Tibial artery (tissue), 4 donors: ENCODE data around the gene MEG3.

Experiments used
- DNase-seq, 2 donors: peaks; one replicate each; pipeline ENCODE4 v3.0.0-alpha.2; 2019
- H3K27ac ChIP-seq, 2 donors: fragments of 200-600 bp; sonication (generic) in 1 of 2; 1 replicate in 1 of 2; 2 replicates in 1 of 2; pipeline ENCODE4 v1.5.1; 2018 to 2019; ENCODE audit warnings: mild to moderate bottlenecking in 1 of 2
- H3K27me3 ChIP-seq, 2 donors: fragments of 200-600 bp; sonication (generic) in 1 of 2; one replicate each; pipeline versions ENCODE4 v1.5.1 to v1.6.0; 2016 to 2019
- H3K36me3 ChIP-seq, 3 donors: fragments of 200-600 bp; sonication (generic) in 2 of 3; one replicate each; pipeline ENCODE4 v1.5.1; 2016 to 2019; ENCODE audit warnings: mild to moderate bottlenecking in 2 of 3
- H3K4me1 ChIP-seq, 4 donors: fragments of 200-600 bp; sonication (generic) in 2 of 4; 1 replicate in 3 of 4; 2 replicates in 1 of 4; pipeline ENCODE4 v1.5.1; 2016 to 2019
- H3K4me3 ChIP-seq, 2 donors: fragments of 200-600 bp; sonication (generic) in 1 of 2; 1 replicate in 1 of 2; 2 replicates in 1 of 2; pipeline ENCODE4 v1.5.1; 2018 to 2019; ENCODE audit warnings: mild to moderate bottlenecking in 2 of 2
- H3K9me3 ChIP-seq, 3 donors: fragments of 200-600 bp; sonication (generic) in 1 of 3; one replicate each; pipeline ENCODE4 v1.5.1; 2016 to 2019
- intact Hi-C: fragments of 100-400 bp; cut with DNase I; formaldehyde crosslinking; loops from one replicate; pipeline ENCODE4 v1.15.0; 2023; ENCODE audit warnings: low total_unique reads
- TF ChIP-seq, protein P1 (sequence below), 2 experiments: fragments of 200-600 bp in 1 of 2; fragments of 450-650 bp in 1 of 2; IDR thresholded peaks; one replicate each; pipeline ENCODE4 v1.5.1; 2017 to 2019; ENCODE audit warnings: antibody characterized with exemption in 2 of 2, mild to moderate bottlenecking in 1 of 2, moderate library complexity in 1 of 2

The MEG3 gene

DNA sequence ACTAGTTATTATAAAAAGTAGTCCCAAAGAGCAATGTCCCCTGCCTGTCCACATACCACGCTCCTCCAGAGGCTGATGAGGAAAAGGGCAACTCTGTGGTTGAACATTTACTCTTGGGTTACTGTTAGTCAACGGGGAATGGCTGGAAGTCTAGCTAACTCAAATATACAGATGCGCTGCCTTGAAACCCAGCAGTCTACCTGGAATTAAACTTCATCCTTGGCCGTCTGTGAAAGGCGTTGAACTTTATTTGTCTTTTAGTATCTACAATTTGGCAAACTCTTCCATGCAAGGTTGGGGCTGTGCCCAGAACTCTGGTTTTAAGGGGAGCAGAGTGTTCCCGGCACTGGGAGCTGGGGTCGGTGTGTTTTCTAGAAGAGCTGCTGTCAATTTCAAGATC is 3.9 kb upstream of the MEG3 start:
- intact Hi-C loops, result no loop called here
- H3K36me3 ChIP-seq, result no peaks in the 10 kb centered on the region
- H3K27ac ChIP-seq, result no peak overlapping the region
- H3K9me3 ChIP-seq, result no peaks in the 10 kb centered on the region
- peaks cover 0 to 38% of the 10 kb centered on the region in 2 donors for H3K27me3 ChIP-seq
- H3K4me1 ChIP-seq, result no peaks in the 10 kb centered on the region
- no peak for DNase-seq
- TF ChIP-seq, protein P1, sequence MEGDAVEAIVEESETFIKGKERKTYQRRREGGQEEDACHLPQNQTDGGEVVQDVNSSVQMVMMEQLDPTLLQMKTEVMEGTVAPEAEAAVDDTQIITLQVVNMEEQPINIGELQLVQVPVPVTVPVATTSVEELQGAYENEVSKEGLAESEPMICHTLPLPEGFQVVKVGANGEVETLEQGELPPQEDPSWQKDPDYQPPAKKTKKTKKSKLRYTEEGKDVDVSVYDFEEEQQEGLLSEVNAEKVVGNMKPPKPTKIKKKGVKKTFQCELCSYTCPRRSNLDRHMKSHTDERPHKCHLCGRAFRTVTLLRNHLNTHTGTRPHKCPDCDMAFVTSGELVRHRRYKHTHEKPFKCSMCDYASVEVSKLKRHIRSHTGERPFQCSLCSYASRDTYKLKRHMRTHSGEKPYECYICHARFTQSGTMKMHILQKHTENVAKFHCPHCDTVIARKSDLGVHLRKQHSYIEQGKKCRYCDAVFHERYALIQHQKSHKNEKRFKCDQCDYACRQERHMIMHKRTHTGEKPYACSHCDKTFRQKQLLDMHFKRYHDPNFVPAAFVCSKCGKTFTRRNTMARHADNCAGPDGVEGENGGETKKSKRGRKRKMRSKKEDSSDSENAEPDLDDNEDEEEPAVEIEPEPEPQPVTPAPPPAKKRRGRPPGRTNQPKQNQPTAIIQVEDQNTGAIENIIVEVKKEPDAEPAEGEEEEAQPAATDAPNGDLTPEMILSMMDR (IDR thresholded peaks at IDR 0.05), result no peak
- no peak overlapping the region for H3K4me3 ChIP-seq

DNA sequence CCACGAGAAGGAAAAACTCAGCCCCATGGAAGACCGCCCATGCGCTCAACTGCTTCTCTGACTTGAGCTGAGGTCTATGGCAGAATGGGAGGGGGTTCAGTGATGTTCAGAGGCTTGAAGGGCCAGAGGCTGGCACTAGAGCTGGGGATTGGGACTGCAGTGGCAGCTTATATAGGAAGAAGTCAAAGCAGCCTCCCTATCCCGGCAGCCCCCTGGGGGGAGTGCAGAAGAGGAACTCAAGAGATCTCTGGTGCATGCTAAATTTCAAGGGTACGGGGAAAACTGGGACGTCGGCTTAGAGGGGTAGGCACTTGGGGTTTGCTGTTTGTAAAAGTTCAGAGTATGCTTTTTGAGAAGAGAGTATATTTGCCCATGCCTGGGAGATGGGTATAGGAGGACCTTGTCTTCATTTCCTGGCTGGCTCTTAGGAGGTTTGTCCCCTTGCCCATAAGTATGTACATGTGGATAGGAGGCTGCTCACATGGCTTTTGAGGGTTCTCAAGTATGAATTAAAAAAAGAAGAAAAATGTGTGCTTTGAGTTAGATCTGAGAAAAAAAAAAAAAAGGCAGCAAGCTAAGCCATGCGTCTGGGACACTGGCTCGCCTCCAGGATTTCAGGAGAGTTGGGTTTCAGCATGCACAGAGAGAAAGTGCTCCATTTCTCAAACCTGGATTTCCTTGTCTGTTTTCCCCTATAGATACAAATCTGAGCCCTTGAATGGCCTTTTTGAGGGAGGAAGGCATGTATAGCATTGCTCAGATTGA is 3.2 kb upstream of the MEG3 start:
- TF ChIP-seq, protein P1 (IDR thresholded peaks at IDR 0.05), result no peak
- DNase-seq, result no peak
- Histone ChIP-seq H3K9me3 (peaks cover 0 to under 1% (median 0%) of the 10 kb centered on the region in 3 donors), H3K36me3 (no peaks in the 10 kb centered on the region), H3K4me1 (no peaks in the 10 kb centered on the region), H3K4me3 (no peak overlapping the region), H3K27ac (no peak overlapping the region), H3K27me3 (peaks cover 0 to 45% of the 10 kb centered on the region in 2 donors)
- intact Hi-C loops, result no loop called here

DNA sequence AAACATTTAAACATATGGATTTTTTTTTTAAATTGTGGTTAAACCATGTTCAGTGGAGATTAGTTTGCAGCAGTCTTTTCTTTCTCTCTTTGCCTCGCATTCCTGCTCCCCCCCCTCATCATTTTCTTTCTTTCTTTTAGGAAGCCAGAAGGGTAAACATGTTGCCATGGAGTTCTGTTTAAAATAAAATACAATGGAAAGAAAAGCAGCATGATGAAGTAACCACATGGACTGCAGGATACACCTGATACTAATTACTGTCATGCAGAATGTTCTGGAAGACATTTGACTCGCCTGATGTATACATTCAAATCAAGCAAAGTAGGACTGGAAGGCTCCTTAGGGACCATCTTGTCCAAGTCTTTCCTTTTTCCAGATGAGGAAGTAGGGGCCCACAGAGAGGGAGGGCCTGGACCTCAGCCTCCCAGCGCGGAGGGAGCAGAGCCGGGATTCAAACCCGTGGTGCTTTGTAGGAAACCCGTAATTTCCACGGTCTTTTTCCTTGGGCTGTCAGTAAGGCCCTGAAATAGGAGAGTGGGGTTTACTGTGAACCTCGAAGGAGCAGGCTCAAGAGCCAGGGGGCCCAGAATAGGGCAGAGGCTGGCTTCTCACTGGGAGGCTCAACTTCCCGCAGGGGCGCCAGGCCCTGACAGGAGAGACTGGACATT is 2.4 kb upstream of the MEG3 start:
- intact Hi-C loops, result no loop called here
- no peak for DNase-seq
- peaks cover 0 to 51% of the 10 kb centered on the region in 2 donors for H3K27me3 ChIP-seq

DNA sequence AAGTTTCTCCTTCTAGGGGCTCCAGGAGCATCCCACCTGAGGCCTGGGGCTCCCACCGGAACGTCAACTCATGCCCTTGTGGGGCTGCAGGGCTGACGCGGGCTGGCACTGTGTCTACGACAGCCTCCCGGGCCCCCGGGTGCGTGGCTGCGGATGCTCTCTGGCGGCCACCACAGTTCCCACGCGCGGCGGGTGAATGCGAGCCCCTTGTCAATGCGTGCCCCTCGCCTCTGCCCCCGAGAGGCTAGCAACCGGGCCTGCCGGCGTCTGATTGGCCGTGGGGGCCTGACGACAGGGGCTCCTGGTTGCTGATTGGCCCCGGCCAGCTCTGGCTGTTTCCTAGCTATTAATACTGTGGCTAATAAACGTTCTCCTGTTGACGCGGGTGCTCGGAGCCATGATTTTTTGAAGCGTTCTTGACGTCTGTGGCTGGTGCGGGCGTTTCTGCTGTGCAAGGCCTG is 1.8 kb upstream of the MEG3 start:
- intact Hi-C loops, result no loop called here
- peak in 1 of 2 donors; percentile 36 for DNase-seq
- peaks cover 0 to 6% (median 0%) of the 10 kb centered on the region in 3 donors for H3K9me3 ChIP-seq
- H3K4me3 ChIP-seq, result no peak overlapping the region
- no peak overlapping the region for H3K27ac ChIP-seq
- no peaks in the 10 kb centered on the region for H3K4me1 ChIP-seq
- TF ChIP-seq, protein P1 (IDR thresholded peaks at IDR 0.05), result no peak
- no peaks in the 10 kb centered on the region for H3K36me3 ChIP-seq
- peaks cover 0 to 57% of the 10 kb centered on the region in 2 donors for H3K27me3 ChIP-seq

More for the DNA sequence above, 2.4 kb upstream of the MEG3 start:
- TF ChIP-seq, protein P1 (IDR thresholded peaks at IDR 0.05), result no peak
- Histone ChIP-seq H3K4me1 (no peaks in the 10 kb centered on the region), H3K27ac (no peak overlapping the region), H3K9me3 (peaks cover 0 to 6% (median 0%) of the 10 kb centered on the region in 3 donors), H3K36me3 (no peaks in the 10 kb centered on the region), H3K4me3 (no peak overlapping the region)

DNA sequence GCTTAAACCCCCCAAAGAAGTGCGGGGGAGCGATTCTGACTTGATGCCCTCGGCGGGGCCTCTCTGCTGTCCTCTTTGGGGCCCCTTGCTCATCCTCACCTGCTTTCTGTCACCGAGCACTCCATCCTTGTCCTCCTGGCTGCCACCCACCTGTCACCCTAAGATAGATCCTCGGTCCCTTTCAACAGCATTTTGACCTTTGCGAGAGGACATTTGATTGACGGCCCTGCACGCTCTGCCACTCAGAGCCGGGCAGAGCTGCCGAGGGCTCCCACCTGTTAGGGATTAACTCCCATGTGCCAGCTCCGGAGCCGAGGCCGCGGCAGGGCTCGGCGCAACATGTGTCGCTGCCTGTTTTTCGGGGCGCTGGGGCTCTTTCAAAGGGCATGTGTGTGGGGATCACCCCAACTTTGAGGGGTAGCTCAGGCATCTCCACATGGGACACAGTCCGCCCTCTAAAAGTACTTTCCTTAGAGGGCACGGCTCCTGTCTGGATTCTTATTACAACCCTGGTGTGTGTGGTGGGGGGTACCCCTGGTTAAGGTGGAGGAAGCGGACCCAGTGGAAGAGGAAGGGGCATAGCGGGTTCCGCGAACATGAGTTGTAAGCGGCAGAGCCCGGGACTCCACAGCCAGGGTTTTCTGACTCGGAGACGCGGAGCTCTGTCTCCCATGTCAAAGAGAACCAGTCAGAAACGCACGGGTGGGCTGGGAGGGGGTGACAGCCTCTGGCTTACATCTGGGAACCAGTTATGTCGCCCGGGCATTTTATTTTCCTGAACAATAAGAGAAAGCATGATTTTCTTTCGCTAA is 811 bp upstream of the MEG3 start:
- H3K27me3 ChIP-seq, result peaks cover 0 to 65% of the 10 kb centered on the region in 2 donors
- H3K9me3 ChIP-seq, result peaks cover 0 to 6% (median 0%) of the 10 kb centered on the region in 3 donors
- DNase-seq, result no peak
- H3K4me1 ChIP-seq, result no peaks in the 10 kb centered on the region
- intact Hi-C loops, result no loop called here
- peak overlapping the region; percentile 40 to 49 for H3K4me3 ChIP-seq
- no peak overlapping the region for H3K27ac ChIP-seq
- TF ChIP-seq, protein P1 (IDR thresholded peaks at IDR 0.05), result no peak
- no peaks in the 10 kb centered on the region for H3K36me3 ChIP-seq
